Measurements from ENCODE around the gene USP33. TPM values are rescaled to one million over a fixed set of nuclear protein-coding genes. Genes with fewer than 3 reads are reported as not detected.
"Not testable (repeated sequence)": the region's sequence is repeated elsewhere in the genome, so short reads cannot be mapped to it uniquely, and the experiment has no call there.

Gene USP33
- total RNA-seq, 2 experiments from 2014 or later: 35.6 to 39.7 TPM

DNA sequence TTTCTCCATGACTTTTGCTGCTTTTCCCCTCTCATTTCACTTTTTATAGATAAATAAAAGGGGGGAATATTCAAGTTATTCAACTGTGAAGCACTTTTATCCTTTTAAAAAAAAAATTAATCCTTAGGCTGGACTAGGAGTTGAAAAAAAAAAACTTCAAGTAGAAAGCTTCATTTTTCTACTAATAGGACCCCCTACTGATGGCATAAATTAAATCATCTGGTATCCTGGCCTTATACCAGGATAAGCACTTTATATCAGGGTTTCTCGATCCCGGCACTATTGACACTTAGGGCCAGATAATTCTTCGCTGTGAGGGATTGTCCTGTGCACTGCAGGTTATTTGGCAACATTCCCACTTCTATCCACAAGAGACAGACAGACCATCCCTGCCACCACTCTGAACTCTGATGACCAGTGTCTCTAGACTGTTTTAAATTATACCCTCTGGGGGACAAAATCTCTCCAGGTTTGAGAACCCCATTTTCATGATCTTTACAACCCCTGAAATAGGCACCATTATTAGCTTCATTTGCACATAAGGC is 17.6 kb downstream of the USP33 start:
- CTCF ChIA-PET: no interaction called here

DNA sequence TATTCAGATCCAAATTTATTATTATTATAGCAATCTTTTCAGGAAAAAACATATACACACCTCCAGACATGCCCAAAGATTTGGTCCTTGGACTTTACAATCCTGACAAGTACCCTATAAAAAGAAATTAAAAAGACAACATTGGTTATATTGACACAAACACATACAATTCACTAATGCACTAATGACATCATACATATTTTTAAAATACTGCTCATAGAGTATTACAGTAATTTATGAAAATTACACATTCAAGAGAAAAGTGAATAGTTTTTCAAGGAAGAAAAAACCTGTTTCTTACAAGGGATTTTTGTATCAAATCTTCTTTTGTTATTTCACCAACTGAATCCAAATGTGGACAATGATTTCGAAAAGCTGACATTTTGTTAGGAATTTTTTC is 18.3 kb downstream of the USP33 start:
- CTCF ChIA-PET: no interaction called here

More for the DNA sequence above, 17.6 kb downstream of the USP33 start:
- POLR2A ChIA-PET: no interaction called here

GRCh38 chr1:77739235-77739634 is 20.4 kb downstream of the USP33 start:
- ChIA-PET POLR2A (no interaction called here), CTCF (no interaction called here)

More for the DNA sequence above, 18.3 kb downstream of the USP33 start:
- POLR2A ChIA-PET: no interaction called here

GRCh38 chr1:77732090-77732489 is 27.6 kb downstream of the USP33 start:
- POLR2A ChIA-PET: no interaction called here

GRCh38 chr1:77725706-77726105 is 33.9 kb downstream of the USP33 start:
- POLR2A ChIA-PET: no interaction called here
- CTCF ChIA-PET: no interaction called here

More at GRCh38 chr1:77732090-77732489, 27.6 kb downstream of the USP33 start:
- CTCF ChIA-PET: interaction anchor here (0.7 kb wide), 2 partner anchors 68 to 1711 kb away, joined by 3 read pairs; no protein-coding TSS in a partner anchor

GRCh38 chr1:77718181-77718580 is 41.5 kb downstream of the USP33 start:
- POLR2A ChIA-PET: no interaction called here
- CTCF ChIA-PET: no interaction called here

GRCh38 chr1:77716065-77716464 is 43.6 kb downstream of the USP33 start:
- ChIA-PET CTCF (no interaction called here), POLR2A (no interaction called here)

DNA sequence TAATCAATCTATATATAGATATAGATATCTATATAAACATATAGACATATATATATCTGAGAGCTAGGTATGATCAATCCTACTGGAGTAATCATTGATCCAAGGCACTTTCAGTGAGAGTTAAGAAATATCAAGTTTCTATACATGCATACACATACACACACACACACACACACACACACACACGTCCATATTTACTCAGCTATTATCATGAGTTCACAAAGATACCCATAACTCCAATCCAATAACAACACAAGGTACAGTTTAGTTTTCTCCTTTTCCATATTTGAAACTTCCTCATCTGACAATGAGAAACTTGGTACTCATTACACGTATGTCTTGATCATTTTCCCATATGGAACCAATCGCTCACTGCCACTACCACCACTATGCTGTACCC is 49.9 kb downstream of the USP33 start:
- POLR2A ChIA-PET: no interaction called here
- CTCF ChIA-PET: no interaction called here

DNA sequence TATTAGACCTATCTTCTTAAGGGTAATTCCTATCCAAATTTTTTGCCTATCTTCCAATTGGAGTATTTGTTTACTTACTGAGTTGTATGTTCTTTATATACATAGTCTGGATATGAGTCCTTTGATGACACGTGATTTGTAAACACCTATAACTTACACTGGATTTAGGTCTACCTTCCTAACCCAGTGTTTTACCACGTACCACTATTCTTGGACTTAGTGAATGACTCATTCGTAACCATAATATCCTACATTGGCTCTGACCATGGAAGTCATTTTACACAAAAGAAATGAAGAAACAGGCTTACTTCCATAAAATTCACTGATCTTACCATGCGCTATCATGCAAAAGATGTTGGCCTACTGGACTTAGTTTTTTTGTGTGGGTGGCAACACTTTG is 53.3 kb downstream of the USP33 start:
- ChIA-PET POLR2A (no interaction called here), CTCF (no interaction called here)

DNA sequence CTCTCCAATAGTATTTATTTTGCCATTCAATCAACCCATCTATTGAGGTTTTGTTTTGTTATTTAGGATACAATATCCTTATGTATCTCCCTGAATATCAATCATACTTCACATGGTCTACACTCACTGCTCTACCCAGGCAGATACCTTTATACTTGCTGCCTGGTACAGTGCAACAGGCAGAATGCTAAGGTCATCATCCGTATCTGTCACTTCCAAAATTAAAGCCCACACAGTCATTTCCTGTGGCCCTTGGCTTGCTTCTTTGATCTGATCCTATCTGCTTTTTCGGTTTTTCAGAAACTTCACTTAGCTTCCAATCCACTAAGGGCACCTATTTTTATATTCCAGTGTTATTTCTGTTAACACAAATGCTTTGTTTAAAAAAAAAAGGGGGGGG is 54.9 kb downstream of the USP33 start:
- POLR2A ChIA-PET: no interaction called here
- CTCF ChIA-PET: no interaction called here

DNA sequence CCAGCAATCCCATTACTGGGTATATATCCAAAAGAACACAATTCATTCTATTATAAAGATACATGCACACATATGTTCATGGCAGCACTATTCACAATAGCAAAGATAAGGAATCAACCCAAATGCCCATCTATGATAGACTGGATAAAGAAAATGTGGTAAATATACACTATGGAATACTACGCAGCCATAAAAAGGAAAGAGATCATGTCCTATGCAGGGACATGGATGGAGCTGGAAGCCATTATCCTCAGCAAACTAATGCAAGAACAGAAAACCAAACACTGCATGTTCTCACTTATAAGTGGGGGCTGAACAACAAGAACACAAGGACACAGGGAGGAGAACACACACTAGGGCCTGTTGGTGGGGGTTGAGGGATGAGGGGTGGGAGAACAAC is 60.0 kb downstream of the USP33 start:
- POLR2A ChIA-PET, CTCF ChIA-PET: not testable (repeated sequence)

DNA sequence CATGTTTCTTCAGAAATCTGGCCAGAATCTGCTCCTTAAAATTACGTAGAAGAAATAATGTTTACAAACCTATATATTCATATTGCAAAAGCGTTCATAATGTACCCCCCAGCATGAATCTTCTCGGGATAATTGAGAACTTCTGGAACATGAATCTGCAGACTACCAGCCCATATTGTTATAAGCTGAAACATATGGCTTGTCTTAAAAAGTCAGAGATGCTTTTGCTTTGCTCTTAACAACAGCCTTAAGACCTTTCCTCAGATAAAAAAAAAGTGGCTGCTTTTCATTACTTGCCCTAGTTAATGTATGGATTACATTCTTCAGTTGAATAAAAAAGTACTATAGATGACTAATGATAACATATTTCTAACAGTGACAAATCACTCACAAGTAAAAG is 62.2 kb downstream of the USP33 start:
- CTCF ChIA-PET: interaction anchor here (0.7 kb wide), 1 partner anchor 148 kb away, joined by 5 read pairs; no protein-coding TSS in a partner anchor
- POLR2A ChIA-PET: no interaction called here

DNA sequence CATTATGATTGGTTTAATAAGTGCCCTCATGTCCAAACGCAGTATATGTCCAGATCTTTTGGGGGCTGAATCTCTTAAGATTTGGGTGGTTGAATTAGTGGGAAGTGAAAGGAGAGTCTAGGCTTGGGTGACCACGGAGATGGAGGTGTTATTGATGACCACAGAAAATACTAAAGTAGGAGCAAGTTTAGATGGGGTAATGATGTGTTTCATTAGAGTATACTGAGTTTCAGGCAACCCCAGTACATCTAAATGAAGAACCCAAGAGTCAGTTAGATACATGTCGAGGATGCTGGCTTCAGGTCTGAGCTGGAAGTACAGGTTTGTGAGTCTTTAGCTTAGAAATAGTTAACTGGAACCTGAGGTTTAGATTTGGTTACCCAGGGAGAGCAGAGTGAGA is 70.7 kb downstream of the USP33 start:
- ChIA-PET POLR2A (interaction anchor here (0.6 kb wide), 1 partner anchor 283 kb away, joined by 6 read pairs; no protein-coding TSS in a partner anchor), CTCF (no interaction called here)

- ChIA-PET POLR2A (no interaction called here), CTCF (no interaction called here)
Observed at GRCh38 chr1:77687519-77687906, 72.1 kb downstream of the USP33 start.

DNA sequence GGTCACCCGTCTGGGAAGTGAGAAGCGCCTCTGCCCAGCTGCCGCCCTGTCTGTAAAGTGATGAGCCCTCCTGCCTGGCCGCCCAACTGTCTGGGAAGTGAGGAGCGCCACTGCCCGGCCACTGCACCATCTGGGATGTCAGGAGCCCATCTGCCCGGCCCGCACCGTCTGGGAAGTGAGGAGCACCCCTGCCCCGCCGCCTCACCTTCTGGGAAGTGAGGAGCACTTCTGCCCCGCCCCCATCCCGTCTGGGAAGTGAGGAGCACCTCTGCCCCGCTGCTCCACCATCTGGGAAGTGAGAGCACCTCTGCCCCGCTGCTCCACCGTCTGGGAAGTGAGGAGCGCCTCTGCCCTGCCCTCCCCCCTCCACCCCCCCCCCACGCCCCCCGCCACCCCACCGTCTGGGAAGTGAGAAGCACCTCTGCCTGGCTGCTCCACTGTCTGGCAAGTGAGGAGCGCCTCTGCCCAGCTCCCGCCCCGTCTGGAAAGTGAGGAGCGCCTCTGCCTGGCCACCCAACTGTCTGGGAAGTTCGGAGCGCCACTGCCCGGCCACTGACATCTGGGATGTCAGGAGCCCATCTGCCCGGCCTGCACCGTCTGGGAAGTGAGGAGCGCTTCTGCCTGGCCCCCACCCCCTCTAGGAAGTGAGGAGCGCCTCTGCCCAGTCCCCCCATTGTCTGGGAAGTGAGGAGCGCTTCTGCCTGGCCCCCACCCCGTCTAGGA is 72.7 kb downstream of the USP33 start:
- CTCF ChIA-PET: no interaction called here
- POLR2A ChIA-PET: no interaction called here

DNA sequence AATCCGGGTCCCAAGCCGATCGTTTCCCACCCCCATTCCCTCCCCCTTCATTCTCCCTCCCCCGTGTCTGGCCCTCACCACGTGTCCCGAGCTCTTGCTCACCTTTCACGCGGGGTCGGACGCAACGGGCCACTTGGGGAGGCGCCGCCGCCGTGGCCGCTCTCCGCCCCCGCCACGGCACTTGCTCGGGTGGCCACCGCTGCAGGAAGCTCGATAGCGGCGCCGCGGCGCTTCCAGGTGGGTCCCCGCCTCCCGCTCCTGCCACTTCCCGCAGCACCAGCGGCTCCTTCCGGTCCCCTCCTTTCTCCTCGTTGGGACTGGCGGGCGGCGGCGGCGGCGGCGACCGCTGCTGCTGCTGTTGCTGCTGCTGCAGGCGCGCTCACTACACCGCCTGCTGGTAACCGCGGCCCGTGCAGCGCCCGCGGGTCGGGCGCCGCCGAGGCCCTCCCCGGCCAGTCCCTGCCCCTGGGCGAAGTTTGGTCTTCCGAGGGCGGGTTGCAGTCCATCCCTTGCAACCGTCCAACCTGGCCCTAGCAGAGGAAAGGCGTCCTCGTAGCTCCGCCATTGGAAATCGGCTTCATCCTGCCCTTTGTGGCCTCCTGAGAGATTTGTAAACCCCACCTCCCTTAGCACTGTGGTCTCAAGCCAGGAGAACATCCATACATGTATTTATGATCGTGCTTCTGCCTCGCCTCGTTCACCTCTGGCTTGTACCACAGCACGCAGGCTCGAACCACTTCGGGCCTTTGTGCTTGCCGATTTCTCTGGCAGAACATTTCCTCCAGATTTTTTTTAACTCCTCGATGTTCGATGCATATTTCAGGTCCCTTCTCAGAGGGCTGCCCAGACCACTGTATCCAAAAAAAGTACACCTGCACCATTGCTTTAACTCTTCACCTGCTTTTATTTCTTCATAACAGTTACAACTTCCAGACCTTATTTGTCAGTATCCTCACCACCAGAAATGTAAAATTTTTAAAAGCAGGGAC is 76.2 kb downstream of the USP33 start:
- CTCF ChIA-PET: interaction anchor here (0.5 to 1.4 kb wide), 12 partner anchors 10 to 465 kb away, joined by 3 to 5 read pairs (median 3); partner anchors contain the start of gene MIGA1
- POLR2A ChIA-PET: interaction anchor here (0.7 to 2.6 kb wide), 5 partner anchors 11 to 321 kb away, joined by 3 to 10 read pairs (median 6); partner anchors contain the start of genes DNAJB4 and FUBP1

- CTCF ChIA-PET: interaction anchor here (0.6 to 1.4 kb wide), 7 partner anchors 9 to 295 kb away, joined by 3 to 4 read pairs (median 3); partner anchors contain the start of gene MIGA1
Observed at GRCh38 chr1:77682460-77683159, 77.0 kb downstream of the USP33 start, which contains the start of gene ZZZ3. TSS of gene ZZZ3 (minus strand) at chr1:77682658. CDS start at chr1:77633354, 49,304 bp downstream.

DNA sequence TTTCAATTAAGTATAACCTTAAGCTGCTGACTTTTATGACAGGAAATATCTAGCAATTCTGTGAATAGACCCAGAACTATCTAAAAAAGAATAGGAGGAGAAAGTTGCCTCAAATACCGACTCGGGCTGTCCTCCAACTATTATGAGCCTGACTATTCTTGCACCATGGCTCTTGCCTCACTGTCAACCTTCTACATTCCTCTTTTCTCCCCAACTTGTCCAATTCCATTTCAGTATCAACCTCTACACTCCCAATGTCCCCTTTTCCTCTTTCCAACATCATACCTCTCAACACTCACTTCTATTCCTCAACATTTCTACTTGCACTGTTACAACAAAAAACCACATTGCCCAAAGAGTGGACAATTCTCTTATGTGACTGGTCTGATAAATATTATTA is 79.5 kb downstream of the USP33 start:
- POLR2A ChIA-PET: no interaction called here
- CTCF ChIA-PET: no interaction called here

More at GRCh38 chr1:77682460-77683159, 77.0 kb downstream of the USP33 start, which contains the start of gene ZZZ3:
- POLR2A ChIA-PET: interaction anchor here (0.7 to 2.6 kb wide), 5 partner anchors 11 to 322 kb away, joined by 3 to 10 read pairs (median 6); partner anchors contain the start of genes DNAJB4 and FUBP1
